Testis (tissue), 3 donors: ENCODE results near the gene ITGB8. TPM values are rescaled to one million over a fixed set of nuclear protein-coding genes. Genes with fewer than 3 reads are reported as not detected.

Experiments
- DNase-seq: peaks from one replicate; pipeline ENCODE4 v3.0.0-alpha.2; 2019
- H3K27ac ChIP-seq, 2 donors: fragments of 200-600 bp; sonication (generic); one replicate each; pipeline ENCODE4 v1.5.1; 2019
- H3K27me3 ChIP-seq: fragments of 200-600 bp; sonication (generic); one replicate; pipeline ENCODE4 v1.5.1; 2019
- H3K36me3 ChIP-seq: fragments of 200-600 bp; sonication (generic); one replicate; pipeline ENCODE4 v1.5.1; 2017; ENCODE audit warnings: low read depth; ENCODE audit errors: missing control alignments
- H3K4me1 ChIP-seq: fragments of 200-600 bp; sonication (generic); one replicate; pipeline ENCODE4 v1.5.1; 2019
- H3K4me3 ChIP-seq, 2 donors: fragments of 200-600 bp; sonication (generic); one replicate each; pipeline ENCODE4 v1.5.1; 2017 to 2019
- H3K9me3 ChIP-seq: fragments of 200-600 bp; sonication (generic); one replicate; pipeline ENCODE4 v1.5.1; 2017
- POLR2A ChIP-seq: fragments of 450-650 bp; IDR thresholded peaks from one replicate; pipeline ENCODE4 v1.6.1; 2017; ENCODE audit warnings: antibody characterized with exemption, mild to moderate bottlenecking, moderate library complexity
- WGBS, 2 donors: methylation state at CpG; one replicate each; pipeline ENCODE4 v1.1.5; 2018; 5-methylcytosine and 5-hydroxymethylcytosine counted together
- intact Hi-C: fragments of 100-400 bp; cut with DNase I; formaldehyde crosslinking; loops from one replicate; pipeline ENCODE4 v1.15.1; 2023; ENCODE audit warnings: low total_unique reads
- polyA plus RNA-seq: library from polyadenylated mRNA; stranded (reverse); fragments of 350-450 nt; fragmentation: Illumina TruSeq; extraction: RNeasy Lipid Tissue Mini Kit (QIAGEN cat#74804); gene quantifications from one replicate; pipeline ENCODE4 v1.2.3, GENCODE V29; 2014; ENCODE audit warnings: low read depth, low replicate concordance; ENCODE audit not compliant: insufficient read depth
- total RNA-seq, 2 donors: library from RNA; depleted of rRNA; stranded (reverse); fragments of >200 nt; gene quantifications; one replicate each; pipeline ENCODE4 v1.2.3, GENCODE V29; 2016
- TF ChIP-seq, protein P1 (sequence below), 3 experiments: fragments of 450-650 bp in 2 of 3; fragments of 200-600 bp in 1 of 3; sonication (generic) in 1 of 3; IDR thresholded peaks; one replicate each; pipeline ENCODE4 v1.5.1; 2016 to 2019; ENCODE audit warnings: antibody characterized with exemption in 3 of 3, mild to moderate bottlenecking in 2 of 3, moderate library complexity in 1 of 3

ITGB8 gene
- total and polyA plus RNA-seq, 3 donors from 2014 or later = 9.5 to 111 (median 104) TPM

DNA sequence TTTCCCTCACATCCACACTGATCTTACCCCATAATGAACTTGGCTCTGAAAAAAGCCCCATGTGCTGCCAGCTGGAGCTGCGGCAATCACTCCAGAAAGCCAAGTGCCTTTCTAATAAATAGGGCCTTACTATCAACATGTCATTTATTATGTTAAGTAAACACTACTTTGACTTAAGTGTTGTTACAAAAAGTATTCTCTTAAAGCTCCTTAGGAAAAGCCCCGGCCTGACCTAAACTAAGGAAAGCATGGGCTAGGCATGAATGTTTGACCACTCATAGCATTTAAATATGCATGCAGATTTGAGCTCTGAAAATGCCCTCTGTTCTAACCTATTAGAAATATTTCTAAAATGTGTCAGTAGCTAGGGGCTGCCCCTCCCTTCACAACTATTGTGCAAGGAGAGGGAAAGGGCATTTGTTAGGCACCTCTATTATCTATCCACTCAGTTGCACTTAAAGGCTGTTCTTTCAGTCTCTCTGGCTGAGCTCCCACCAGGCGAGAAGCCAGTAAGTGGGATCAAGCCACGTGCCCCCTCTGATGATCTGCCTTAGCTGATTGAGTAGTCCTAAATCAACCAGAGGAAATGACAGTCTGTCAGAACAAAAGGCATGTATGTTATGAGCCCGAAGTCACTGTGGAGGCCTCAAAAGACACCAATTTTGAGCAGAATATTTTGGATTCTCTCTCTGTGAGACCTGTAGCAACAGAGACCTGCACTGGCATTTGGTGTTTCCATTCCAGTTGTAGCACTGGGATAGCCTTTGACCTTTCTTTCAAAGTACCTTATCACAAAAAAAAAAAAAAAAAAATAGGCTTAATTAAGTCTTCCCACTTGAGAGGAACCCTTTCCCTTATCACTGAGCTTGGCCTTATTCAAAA lies 77.1 kb downstream of the ITGB8 start:
- no peak overlapping the region for H3K4me3 ChIP-seq
- H3K27ac ChIP-seq = no peak overlapping the region
- H3K36me3 ChIP-seq = no peaks in the 10 kb centered on the region
- H3K4me1 ChIP-seq = peaks cover 25% of the 10 kb centered on the region
- intact Hi-C loops = no loop called here
- 46 to 59% methylated on average over 5 of the region's 5 CpGs for WGBS, 2 donors
- H3K9me3 ChIP-seq = no peaks in the 10 kb centered on the region
- no peaks in the 10 kb centered on the region for H3K27me3 ChIP-seq
- no peak for TF ChIP-seq POLR2A
- TF ChIP-seq, protein P1, sequence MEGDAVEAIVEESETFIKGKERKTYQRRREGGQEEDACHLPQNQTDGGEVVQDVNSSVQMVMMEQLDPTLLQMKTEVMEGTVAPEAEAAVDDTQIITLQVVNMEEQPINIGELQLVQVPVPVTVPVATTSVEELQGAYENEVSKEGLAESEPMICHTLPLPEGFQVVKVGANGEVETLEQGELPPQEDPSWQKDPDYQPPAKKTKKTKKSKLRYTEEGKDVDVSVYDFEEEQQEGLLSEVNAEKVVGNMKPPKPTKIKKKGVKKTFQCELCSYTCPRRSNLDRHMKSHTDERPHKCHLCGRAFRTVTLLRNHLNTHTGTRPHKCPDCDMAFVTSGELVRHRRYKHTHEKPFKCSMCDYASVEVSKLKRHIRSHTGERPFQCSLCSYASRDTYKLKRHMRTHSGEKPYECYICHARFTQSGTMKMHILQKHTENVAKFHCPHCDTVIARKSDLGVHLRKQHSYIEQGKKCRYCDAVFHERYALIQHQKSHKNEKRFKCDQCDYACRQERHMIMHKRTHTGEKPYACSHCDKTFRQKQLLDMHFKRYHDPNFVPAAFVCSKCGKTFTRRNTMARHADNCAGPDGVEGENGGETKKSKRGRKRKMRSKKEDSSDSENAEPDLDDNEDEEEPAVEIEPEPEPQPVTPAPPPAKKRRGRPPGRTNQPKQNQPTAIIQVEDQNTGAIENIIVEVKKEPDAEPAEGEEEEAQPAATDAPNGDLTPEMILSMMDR (IDR thresholded peaks at IDR 0.05) = no peak
- peak; percentile 53 for DNase-seq

DNA sequence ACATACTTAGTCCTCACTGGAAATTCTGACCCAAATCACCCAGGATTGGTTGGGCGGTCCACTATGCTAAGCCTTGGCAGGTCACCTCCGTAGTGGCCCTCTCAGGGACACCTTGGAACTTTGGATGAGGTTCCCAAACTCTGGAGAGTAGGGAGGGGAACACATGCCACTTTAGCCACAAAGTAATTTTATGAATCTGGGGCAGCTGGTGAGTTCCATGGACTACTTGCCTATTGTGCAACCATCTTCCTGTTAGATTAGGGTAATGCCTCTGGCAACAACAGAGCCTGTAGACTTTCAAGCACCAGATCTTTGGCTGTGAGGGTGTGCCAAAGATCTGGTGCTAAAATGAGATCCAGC lies 77.7 kb downstream of the ITGB8 start:
- no peaks in the 10 kb centered on the region for H3K36me3 ChIP-seq
- DNase-seq = no peak
- TF ChIP-seq, protein P1 (IDR thresholded peaks at IDR 0.05) = no peak
- TF ChIP-seq POLR2A = no peak
- H3K27ac ChIP-seq = no peak overlapping the region
- no peak overlapping the region for H3K4me3 ChIP-seq
- peaks cover 19% of the 10 kb centered on the region for H3K4me1 ChIP-seq
- H3K27me3 ChIP-seq = no peaks in the 10 kb centered on the region
- intact Hi-C loops = no loop called here
- H3K9me3 ChIP-seq = no peaks in the 10 kb centered on the region
- WGBS, 2 donors = 77 to 100% methylated on average over 1 to 2 of the region's 2 CpGs

GRCh38 chr7:20409961-20410360 lies 79.3 kb downstream of the ITGB8 start:
- Histone ChIP-seq H3K9me3 (no peaks in the 10 kb centered on the region), H3K4me3 (no peak overlapping the region), H3K4me1 (peaks cover 13% of the 10 kb centered on the region), H3K36me3 (no peaks in the 10 kb centered on the region), H3K27me3 (no peaks in the 10 kb centered on the region), H3K27ac (no peak overlapping the region)
- DNase-seq = no peak
- WGBS, 2 donors = 93% methylated on average over 5 of the region's 5 CpGs
- intact Hi-C loops = no loop called here
- no peak for TF ChIP-seq POLR2A
- TF ChIP-seq, protein P1 (IDR thresholded peaks at IDR 0.05) = no peak

- no peak for DNase-seq
- WGBS, 2 donors = 77 to 84% methylated on average over 2 of the region's 2 CpGs
- TF ChIP-seq, protein P1 (IDR thresholded peaks at IDR 0.05) = no peak
- TF ChIP-seq POLR2A = no peak
- intact Hi-C loops = no loop called here
- Histone ChIP-seq H3K27me3 (no peaks in the 10 kb centered on the region), H3K36me3 (no peaks in the 10 kb centered on the region), H3K9me3 (no peaks in the 10 kb centered on the region), H3K27ac (no peak overlapping the region), H3K4me1 (peaks cover 13% of the 10 kb centered on the region), H3K4me3 (no peak overlapping the region)
These were observed 80.7 kb downstream of the ITGB8 start for GRCh38 chr7:20411372-20411771.

GRCh38 chr7:20412032-20412431 lies 81.3 kb downstream of the ITGB8 start:
- H3K36me3 ChIP-seq = no peaks in the 10 kb centered on the region
- no peak overlapping the region for H3K4me3 ChIP-seq
- intact Hi-C loops = no loop called here
- H3K9me3 ChIP-seq = no peaks in the 10 kb centered on the region
- H3K4me1 ChIP-seq = peaks cover 13% of the 10 kb centered on the region
- 70 to 78% methylated on average over 1 of the region's 1 CpG for WGBS, 2 donors
- H3K27ac ChIP-seq = no peak overlapping the region
- no peaks in the 10 kb centered on the region for H3K27me3 ChIP-seq
- DNase-seq = no peak
- no peak for TF ChIP-seq POLR2A
- TF ChIP-seq, protein P1 (IDR thresholded peaks at IDR 0.05) = no peak
